WERI-Rb-1 (cell line): ENCODE measurements around the gene GCNT4.

Experiments
- DNase-seq: peaks from one replicate; pipeline ENCODE4 v3.0.0-alpha.2; 2020
- H3K27ac ChIP-seq: fragments of 250-450 bp; sonication (Bioruptor Pico); 2 replicates; pipeline ENCODE4 v1.5.1; 2020; ENCODE audit warnings: mild to moderate bottlenecking, moderate library complexity
- H3K27me3 ChIP-seq: fragments of 250-450 bp; sonication (Bioruptor Pico); 2 replicates; pipeline ENCODE4 v1.5.1; 2021; ENCODE audit warnings: mild to moderate bottlenecking, low read depth, moderate library complexity; ENCODE audit not compliant: insufficient read depth, severe bottlenecking
- H3K36me3 ChIP-seq: fragments of 250-450 bp; sonication (Bioruptor Pico); 2 replicates; pipeline ENCODE4 v1.5.1; 2020; ENCODE audit warnings: mild to moderate bottlenecking, moderate library complexity
- H3K4me3 ChIP-seq: 2 replicates; pipeline ENCODE4 v1.5.1; 2011; ENCODE audit warnings: low read depth, mild to moderate bottlenecking, control low read depth, low read length
- H3K9me3 ChIP-seq: fragments of 250-450 bp; sonication (Bioruptor Pico); 2 replicates; pipeline ENCODE4 v1.5.1; 2021; ENCODE audit warnings: mild to moderate bottlenecking, moderate library complexity; ENCODE audit not compliant: severe bottlenecking
- CTCF ChIP-seq: IDR thresholded peaks from 2 replicates; pipeline ENCODE4 v1.5.1; 2011; ENCODE audit warnings: low read depth, mild to moderate bottlenecking, control low read depth, inconsistent platforms, low read length

Gene GCNT4

GRCh38 chr5:75010838-75011237 lies 41.5 kb downstream of the GCNT4 start:
- Histone ChIP-seq H3K9me3 (peaks cover 1% of the 10 kb centered on the region), H3K27ac (no peak overlapping the region), H3K4me3 (no peak overlapping the region), H3K36me3 (no peaks in the 10 kb centered on the region), H3K27me3 (no peaks in the 10 kb centered on the region)
- TF ChIP-seq CTCF, result no peak
- no peak for DNase-seq

- no peak for DNase-seq
- TF ChIP-seq CTCF, result no peak
- Histone ChIP-seq H3K27ac (no peak overlapping the region), H3K27me3 (no peaks in the 10 kb centered on the region), H3K36me3 (no peaks in the 10 kb centered on the region), H3K4me3 (no peak overlapping the region), H3K9me3 (peaks cover 9% of the 10 kb centered on the region)
Measured at GRCh38 chr5:75009556-75010345, 42.6 kb downstream of the GCNT4 start.

GRCh38 chr5:75006865-75007822 lies 45.2 kb downstream of the GCNT4 start:
- no peaks in the 10 kb centered on the region for H3K27me3 ChIP-seq
- no peak for DNase-seq
- peaks cover 9% of the 10 kb centered on the region for H3K9me3 ChIP-seq
- H3K36me3 ChIP-seq, result no peaks in the 10 kb centered on the region
- H3K4me3 ChIP-seq, result peak overlapping the region; percentile 36; the same call in 1 of the 2 replicates
- H3K27ac ChIP-seq, result no peak overlapping the region
- TF ChIP-seq CTCF, result no peak

GRCh38 chr5:75005561-75005960 lies 46.8 kb downstream of the GCNT4 start:
- Histone ChIP-seq H3K36me3 (no peaks in the 10 kb centered on the region), H3K27me3 (no peaks in the 10 kb centered on the region), H3K4me3 (no peak overlapping the region), H3K9me3 (peaks cover 9% of the 10 kb centered on the region), H3K27ac (no peak overlapping the region)
- no peak for DNase-seq
- TF ChIP-seq CTCF, result no peak
